ENCODE results near the gene TYROBP.
"Not testable (repeated sequence)": the region's sequence is repeated elsewhere in the genome, so short reads cannot be mapped to it uniquely, and the experiment has no call there.

TYROBP gene

GRCh38 chr19:35870124-35870736 is 37.9 kb downstream of the TYROBP start:
- DNase-seq (ENCODE audit: low spot score) = not testable (repeated sequence)

- peak; percentile 75 for DNase-seq (ENCODE audit: low spot score)
These were observed 38.6 kb downstream of the TYROBP start for GRCh38 chr19:35869327-35870123.

- no peak for DNase-seq (ENCODE audit: low spot score)
These were observed 39.2 kb downstream of the TYROBP start for GRCh38 chr19:35868823-35869326.

GRCh38 chr19:35868172-35868822 is 39.8 kb downstream of the TYROBP start, which contains the start of gene APLP1:
TSS of gene APLP1 (plus strand) at chr19:35868574. CDS start at chr19:35868637, 63 bp downstream.
- peak; percentile 54 for DNase-seq (ENCODE audit: low spot score)

DNA sequence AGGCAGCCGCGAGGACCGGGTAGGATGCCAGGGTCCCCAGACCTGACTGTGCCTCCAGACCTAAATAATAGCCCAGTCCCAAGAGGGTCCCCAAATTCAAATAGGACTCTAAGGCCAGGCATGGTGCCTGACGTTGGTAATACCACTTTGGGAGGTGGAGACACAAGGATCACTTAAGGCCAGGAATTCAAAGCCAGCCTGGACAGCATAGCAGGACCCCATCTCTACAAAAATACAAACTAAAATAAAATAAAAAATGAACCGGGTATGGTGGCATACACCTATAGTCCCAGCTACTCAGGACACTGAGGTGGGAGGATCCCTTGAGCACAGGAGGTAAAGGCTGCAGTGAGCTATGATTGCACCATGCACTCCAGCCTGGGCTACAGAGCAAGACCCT is 45.1 kb downstream of the TYROBP start:
- no peak for DNase-seq (ENCODE audit: low spot score)

GRCh38 chr19:35862528-35862927 is 45.6 kb downstream of the TYROBP start:
- DNase-seq (ENCODE audit: low spot score) = no peak

- no peak for DNase-seq (ENCODE audit: low spot score)
These were observed 46.4 kb downstream of the TYROBP start for GRCh38 chr19:35861640-35862160.

- DNase-seq (ENCODE audit: low spot score) = no peak
These were observed 47.1 kb downstream of the TYROBP start for GRCh38 chr19:35860818-35861639.

- no peak for DNase-seq (ENCODE audit: low spot score)
These were observed 47.7 kb downstream of the TYROBP start for GRCh38 chr19:35860436-35860817.

GRCh38 chr19:35859414-35859813 is 48.7 kb downstream of the TYROBP start:
- no peak for DNase-seq (ENCODE audit: low spot score)

- DNase-seq (ENCODE audit: low spot score) = no peak
These were observed 49.8 kb downstream of the TYROBP start for GRCh38 chr19:35858311-35858710.

GRCh38 chr19:35856546-35857149 is 51.4 kb downstream of the TYROBP start, which contains the start of gene KIRREL2:
TSS of gene KIRREL2 (plus strand) at chr19:35856911. CDS start at chr19:35857120, 209 bp downstream.
- peak; percentile 1 for DNase-seq (ENCODE audit: low spot score)
